NCI-H2029 (cell line): Measurements from ENCODE around the gene RNF182.
"Not testable (repeated sequence)": the region's sequence is repeated elsewhere in the genome, so short reads cannot be mapped to it uniquely, and the experiment has no call there.

Experiments
- DNase-seq: peaks from one replicate; lab custom pipeline; 2025; lab: John Stamatoyannopoulos, UW

The RNF182 gene

GRCh38 chr6:13917141-13917540, 7.6 kb upstream of the RNF182 start:
- DNase-seq, result no peak

GRCh38 chr6:13918686-13919250, 6.0 kb upstream of the RNF182 start:
- DNase-seq, result no peak

GRCh38 chr6:13919861-13920260, 4.9 kb upstream of the RNF182 start:
- no peak for DNase-seq

GRCh38 chr6:13920552-13920951, 4.2 kb upstream of the RNF182 start:
- peak; percentile 52 for DNase-seq

GRCh38 chr6:13922750-13923149, 2.0 kb upstream of the RNF182 start:
- DNase-seq, result no peak

- no peak for DNase-seq
Observed at GRCh38 chr6:13923527-13924145, 1.1 kb upstream of the RNF182 start.

GRCh38 chr6:13924146-13924948, 405 bp upstream of the RNF182 start:
- peak; percentile 80 for DNase-seq

GRCh38 chr6:13926378-13926777, 1.6 kb downstream of the RNF182 start:
- DNase-seq, result no peak

- DNase-seq, result peak; percentile 52
Observed at GRCh38 chr6:13927203-13927602, 2.5 kb downstream of the RNF182 start.

- DNase-seq, result no peak
Observed at GRCh38 chr6:13929196-13929595, 4.4 kb downstream of the RNF182 start.

- no peak for DNase-seq
Observed at GRCh38 chr6:13931797-13932402, 7.1 kb downstream of the RNF182 start.

- no peak for DNase-seq
Observed at GRCh38 chr6:13932785-13933184, 8.0 kb downstream of the RNF182 start.

GRCh38 chr6:13934721-13935120, 10.0 kb downstream of the RNF182 start:
- DNase-seq, result no peak

GRCh38 chr6:13935190-13935880, 10.6 kb downstream of the RNF182 start:
- DNase-seq, result no peak

GRCh38 chr6:13935881-13936261, 11.1 kb downstream of the RNF182 start:
- not testable (repeated sequence) for DNase-seq

- DNase-seq, result no peak
Observed at GRCh38 chr6:13941902-13942301, 17.1 kb downstream of the RNF182 start.

GRCh38 chr6:13943943-13944342, 19.2 kb downstream of the RNF182 start:
- DNase-seq, result no peak

GRCh38 chr6:13946506-13946905, 21.8 kb downstream of the RNF182 start:
- no peak for DNase-seq

GRCh38 chr6:13947611-13948178, 22.9 kb downstream of the RNF182 start:
- DNase-seq, result no peak

GRCh38 chr6:13952101-13952500, 27.3 kb downstream of the RNF182 start:
- DNase-seq, result no peak

- no peak for DNase-seq
Observed at GRCh38 chr6:13953061-13953705, 28.4 kb downstream of the RNF182 start.
